ENCODE results near the gene HHAT. TPM values are rescaled to one million over a fixed set of nuclear protein-coding genes. Genes with fewer than 3 reads are reported as not detected.

Gene HHAT
- total RNA-seq, 1 donor from 2014 or later = 2.3 TPM

GRCh38 chr1:210487021-210487420, 158.3 kb downstream of the HHAT start:
- TF ChIP-seq, protein P1, sequence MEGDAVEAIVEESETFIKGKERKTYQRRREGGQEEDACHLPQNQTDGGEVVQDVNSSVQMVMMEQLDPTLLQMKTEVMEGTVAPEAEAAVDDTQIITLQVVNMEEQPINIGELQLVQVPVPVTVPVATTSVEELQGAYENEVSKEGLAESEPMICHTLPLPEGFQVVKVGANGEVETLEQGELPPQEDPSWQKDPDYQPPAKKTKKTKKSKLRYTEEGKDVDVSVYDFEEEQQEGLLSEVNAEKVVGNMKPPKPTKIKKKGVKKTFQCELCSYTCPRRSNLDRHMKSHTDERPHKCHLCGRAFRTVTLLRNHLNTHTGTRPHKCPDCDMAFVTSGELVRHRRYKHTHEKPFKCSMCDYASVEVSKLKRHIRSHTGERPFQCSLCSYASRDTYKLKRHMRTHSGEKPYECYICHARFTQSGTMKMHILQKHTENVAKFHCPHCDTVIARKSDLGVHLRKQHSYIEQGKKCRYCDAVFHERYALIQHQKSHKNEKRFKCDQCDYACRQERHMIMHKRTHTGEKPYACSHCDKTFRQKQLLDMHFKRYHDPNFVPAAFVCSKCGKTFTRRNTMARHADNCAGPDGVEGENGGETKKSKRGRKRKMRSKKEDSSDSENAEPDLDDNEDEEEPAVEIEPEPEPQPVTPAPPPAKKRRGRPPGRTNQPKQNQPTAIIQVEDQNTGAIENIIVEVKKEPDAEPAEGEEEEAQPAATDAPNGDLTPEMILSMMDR (IDR thresholded peaks at IDR 0.05; ENCODE audit: partially characterized antibody, unreplicated experiment) = no peak
- no peaks in the 10 kb centered on the region for H3K4me1 Mint-ChIP-seq (ENCODE audit: low read depth, unreplicated experiment)
- DNase-seq = no peak
- H3K27ac Mint-ChIP-seq (ENCODE audit: unreplicated experiment) = no peak overlapping the region
- H3K36me3 Mint-ChIP-seq (ENCODE audit: unreplicated experiment) = no peaks in the 10 kb centered on the region
- H3K27me3 Mint-ChIP-seq (ENCODE audit: unreplicated experiment) = peaks cover 1% of the 10 kb centered on the region
- H3K9me3 Mint-ChIP-seq (ENCODE audit: unreplicated experiment) = no peaks in the 10 kb centered on the region
- H3K4me3 Mint-ChIP-seq (ENCODE audit: unreplicated experiment) = no peak overlapping the region

DNA sequence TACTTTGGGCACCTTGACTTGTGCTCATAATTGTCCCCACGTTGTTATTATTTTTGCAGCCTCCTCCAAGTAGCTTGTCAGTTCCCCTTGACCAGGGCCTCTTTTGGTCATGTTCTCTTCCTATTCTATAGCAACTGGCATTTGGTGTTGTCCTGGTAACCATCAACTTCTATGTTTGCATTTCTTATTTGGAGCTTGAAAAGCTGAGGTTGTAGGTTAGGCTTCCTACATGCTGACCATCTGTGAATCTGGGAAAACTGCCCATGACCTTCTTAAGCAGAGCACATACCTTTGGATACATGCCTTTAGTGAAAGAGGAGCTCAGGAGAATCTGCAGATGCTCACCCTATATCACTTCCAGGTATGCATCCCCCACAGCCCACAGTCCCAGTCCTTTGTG, 160.8 kb downstream of the HHAT start:
- Mint-ChIP-seq H3K4me1 (ENCODE audit: low read depth, unreplicated experiment) (no peaks in the 10 kb centered on the region), H3K36me3 (ENCODE audit: unreplicated experiment) (no peaks in the 10 kb centered on the region), H3K27me3 (ENCODE audit: unreplicated experiment) (peaks cover 1% of the 10 kb centered on the region), H3K9me3 (ENCODE audit: unreplicated experiment) (no peaks in the 10 kb centered on the region), H3K4me3 (ENCODE audit: unreplicated experiment) (no peak overlapping the region), H3K27ac (ENCODE audit: unreplicated experiment) (no peak overlapping the region)
- DNase-seq = no peak
- TF ChIP-seq, protein P1 (IDR thresholded peaks at IDR 0.05; ENCODE audit: partially characterized antibody, unreplicated experiment) = no peak

- H3K4me1 Mint-ChIP-seq (ENCODE audit: low read depth, unreplicated experiment) = no peaks in the 10 kb centered on the region
- no peak overlapping the region for H3K27ac Mint-ChIP-seq (ENCODE audit: unreplicated experiment)
- TF ChIP-seq, protein P1 (IDR thresholded peaks at IDR 0.05; ENCODE audit: partially characterized antibody, unreplicated experiment) = no peak
- H3K36me3 Mint-ChIP-seq (ENCODE audit: unreplicated experiment) = no peaks in the 10 kb centered on the region
- H3K9me3 Mint-ChIP-seq (ENCODE audit: unreplicated experiment) = no peaks in the 10 kb centered on the region
- H3K27me3 Mint-ChIP-seq (ENCODE audit: unreplicated experiment) = peaks cover 1% of the 10 kb centered on the region
- no peak for DNase-seq
- H3K4me3 Mint-ChIP-seq (ENCODE audit: unreplicated experiment) = no peak overlapping the region
These were observed 162.1 kb downstream of the HHAT start for GRCh38 chr1:210490781-210491180.

GRCh38 chr1:210496063-210496462, 167.4 kb downstream of the HHAT start:
- peaks cover under 1% of the 10 kb centered on the region for H3K27me3 Mint-ChIP-seq (ENCODE audit: unreplicated experiment)
- no peak overlapping the region for H3K27ac Mint-ChIP-seq (ENCODE audit: unreplicated experiment)
- H3K9me3 Mint-ChIP-seq (ENCODE audit: unreplicated experiment) = no peaks in the 10 kb centered on the region
- H3K4me1 Mint-ChIP-seq (ENCODE audit: low read depth, unreplicated experiment) = no peaks in the 10 kb centered on the region
- H3K36me3 Mint-ChIP-seq (ENCODE audit: unreplicated experiment) = no peaks in the 10 kb centered on the region
- DNase-seq = no peak
- H3K4me3 Mint-ChIP-seq (ENCODE audit: unreplicated experiment) = no peak overlapping the region
- TF ChIP-seq, protein P1 (IDR thresholded peaks at IDR 0.05; ENCODE audit: partially characterized antibody, unreplicated experiment) = no peak

DNA sequence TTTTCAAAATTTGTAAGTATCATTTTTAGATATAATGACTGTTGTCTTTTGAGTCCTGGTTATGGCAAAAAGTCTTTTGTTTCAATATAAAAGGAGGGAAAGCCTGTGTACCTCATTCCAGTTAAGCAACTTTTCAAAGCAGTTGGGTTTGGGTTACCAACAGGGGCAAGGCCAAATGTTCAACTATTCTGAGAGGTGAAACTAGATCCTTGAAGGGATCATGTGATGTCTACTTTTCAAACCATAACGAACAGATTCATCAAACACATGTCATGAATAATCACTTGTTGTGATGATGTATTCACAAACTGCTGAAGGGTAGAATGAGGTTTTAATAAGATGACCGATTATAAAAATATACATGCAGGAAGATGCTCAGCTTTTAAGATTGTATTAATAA, 171.3 kb downstream of the HHAT start:
- no peak for DNase-seq
- H3K36me3 Mint-ChIP-seq (ENCODE audit: unreplicated experiment) = no peaks in the 10 kb centered on the region
- TF ChIP-seq, protein P1 (IDR thresholded peaks at IDR 0.05; ENCODE audit: partially characterized antibody, unreplicated experiment) = no peak
- H3K27me3 Mint-ChIP-seq (ENCODE audit: unreplicated experiment) = peaks cover 2% of the 10 kb centered on the region
- H3K9me3 Mint-ChIP-seq (ENCODE audit: unreplicated experiment) = no peaks in the 10 kb centered on the region
- H3K4me3 Mint-ChIP-seq (ENCODE audit: unreplicated experiment) = no peak overlapping the region
- H3K27ac Mint-ChIP-seq (ENCODE audit: unreplicated experiment) = no peak overlapping the region
- peaks cover 2% of the 10 kb centered on the region for H3K4me1 Mint-ChIP-seq (ENCODE audit: low read depth, unreplicated experiment)
